K562 (cell line): ENCODE results near the gene CELA3A. TPM values are rescaled to one million over a fixed set of nuclear protein-coding genes. Genes with fewer than 3 reads are reported as not detected.
A peak's percentile ranks its signal among the peaks of the same experiment; 100 is the strongest.

Source experiments
- ARID3A ChIP-seq: IDR thresholded peaks from 2 replicates; pipeline ENCODE4 v1.6.1; 2012; ENCODE audit warnings: low read depth, low read length, improper control_type of control experiment, borderline replicate concordance
- ASH1L ChIP-seq: fragments of 450-650 bp; IDR thresholded peaks from 2 replicates; pipeline ENCODE4 v1.6.1; 2018; ENCODE audit warnings: borderline replicate concordance, mild to moderate bottlenecking, low read depth; ENCODE audit not compliant: partially characterized antibody
- CCNT2 ChIP-seq: IDR thresholded peaks from 2 replicates; pipeline ENCODE4 v1.6.1; 2011; ENCODE audit warnings: borderline replicate concordance, low read depth, mild to moderate bottlenecking, moderate library complexity, mixed read lengths, low read length; ENCODE audit not compliant: insufficient read length; ENCODE audit errors: extremely low read depth
- FOXK1 ChIP-seq: sonication (generic); formaldehyde crosslinking; IDR thresholded peaks from 2 replicates; pipeline ENCODE4 v1.8.0; 2022; ENCODE audit warnings: missing genetic modification reagents, mild to moderate bottlenecking, borderline replicate concordance
- GTF3C2 ChIP-seq: IDR thresholded peaks from 3 replicates; pipeline ENCODE4 v1.6.1; 2011; ENCODE audit warnings: borderline replicate concordance, mild to moderate bottlenecking, moderate library complexity; ENCODE audit not compliant: insufficient read length; ENCODE audit errors: extremely low read depth
- HLTF ChIP-seq: fragments of 450-650 bp; IDR thresholded peaks from 2 replicates; pipeline ENCODE4 v1.6.1; 2016
- MECOM ChIP-seq: fragments of 250-450 bp; sonication (Bioruptor Pico); IDR thresholded peaks from 2 replicates; pipeline ENCODE4 v1.8.0; 2022; ENCODE audit warnings: inconsistent platforms
- NFIX ChIP-seq: fragments of 250-450 bp; sonication (Bioruptor Pico); IDR thresholded peaks from 2 replicates; pipeline ENCODE4 v1.4.0; 2020; ENCODE audit warnings: low read depth, mild to moderate bottlenecking, moderate library complexity
- NR1H2 ChIP-seq: sonication (generic); formaldehyde crosslinking; IDR thresholded peaks from 2 replicates; pipeline ENCODE4 v1.4.0; 2020; ENCODE audit warnings: mild to moderate bottlenecking, missing genetic modification reagents
- PCBP1 ChIP-seq: fragments of 200-400 bp; formaldehyde crosslinking; IDR thresholded peaks from 2 replicates; pipeline ENCODE4 v1.6.1; 2018; ENCODE audit warnings: mild to moderate bottlenecking, low read depth, low read length; ENCODE audit not compliant: poor library complexity, severe bottlenecking
- RFX7 ChIP-seq: fragments of 250-450 bp; sonication (Bioruptor Pico); IDR thresholded peaks from 2 replicates; pipeline ENCODE4 v1.5.1; 2021; ENCODE audit warnings: mild to moderate bottlenecking
- SP2 ChIP-seq: IDR thresholded peaks from 2 replicates; pipeline ENCODE4 v1.6.1; 2011; ENCODE audit warnings: mild to moderate bottlenecking, low read depth, low read length, moderate library complexity; ENCODE audit not compliant: poor library complexity, severe bottlenecking; ENCODE audit errors: extremely low read depth
- TCF7 ChIP-seq: sonication (generic); IDR thresholded peaks from 2 replicates; pipeline ENCODE4 v1.6.1; 2016; ENCODE audit warnings: antibody characterized with exemption, borderline replicate concordance
- TFE3 ChIP-seq: fragments of 450-650 bp; formaldehyde crosslinking; IDR thresholded peaks from 2 replicates; pipeline ENCODE4 v1.4.0; 2020; ENCODE audit warnings: mild to moderate bottlenecking, mixed read lengths
- THRAP3 ChIP-seq: fragments of 450-650 bp; IDR thresholded peaks from 2 replicates; pipeline ENCODE4 v1.6.1; 2016; ENCODE audit warnings: mild to moderate bottlenecking, inconsistent platforms, borderline replicate concordance
- TRIM28 ChIP-seq: fragments of 450-650 bp; IDR thresholded peaks from 2 replicates; pipeline ENCODE4 v1.6.1; 2017
- ZBTB12 ChIP-seq: fragments of 250-450 bp; sonication (Bioruptor Pico); IDR thresholded peaks from 2 replicates; pipeline ENCODE4 v1.4.0; 2020
- ZNF707 ChIP-seq: fragments of 250-450 bp; sonication (Bioruptor Pico); conservative IDR thresholded peaks from 2 replicates; pipeline ENCODE4 v1.8.0; 2022; ENCODE audit warnings: inconsistent platforms, mild to moderate bottlenecking, moderate library complexity
- polyA plus RNA-seq, 8 experiments: library from polyadenylated mRNA; depleted of rRNA in 4 of 8; stranded (reverse) in 5 of 8; unstranded in 3 of 8; fragments of >200 nt; fragmentation: Nextera tagmentation in 2 of 8; fragmentation: Illumina TruSeq in 1 of 8; extraction: Ambion mirVana in 2 of 8; extraction: Trizol in 1 of 8; gene quantifications; 2 replicates each; pipeline versions ENCODE4 v1.2.1 to v1.2.3, GENCODE V29; 2011 to 2014; ENCODE audit warnings: inconsistent platforms in 1 of 8, missing spikeins in 1 of 8
- total RNA-seq, 7 experiments: library from RNA; depleted of rRNA in 6 of 7; stranded (reverse); fragments of >200 nt in 6 of 7; fragmentation: Illumina TruSeq in 2 of 7; extraction: Trizol in 2 of 7; gene quantifications; 2 replicates each; pipeline versions ENCODE4 v1.2.1 to v1.2.3, GENCODE V29; 2011 to 2021; ENCODE audit warnings: low replicate concordance in 1 of 7

Gene CELA3A
- total and polyA plus RNA-seq, 9 of the 15 experiments (the other 6 are each of a cell fraction or from before 2014, with no cell fraction given), result 5.4 TPM; not detected in 8

- TF ChIP-seq TFE3 (CRISPR knock-in tag) (no peak), TRIM28 (no peak), THRAP3 (peak; percentile 90; the same call in 1 of the 2 replicates), GTF3C2 (no peak), SP2 (peak; percentile 71), TCF7 (peak; percentile 91; the same call in 1 of the 2 replicates), CCNT2 (peak; percentile 74), ARID3A (peak; percentile 91), ZNF707 (CRISPR knock-in tag) (no peak), MECOM (CRISPR knock-in tag) (no peak), NFIX (CRISPR knock-in tag) (no peak; the same call in 1 of the 2 replicates), RFX7 (CRISPR knock-in tag) (no peak), HLTF (peak; percentile 12), ZBTB12 (CRISPR knock-in tag) (no peak), PCBP1 (no peak), ASH1L (no peak), NR1H2 (CRISPR knock-in tag) (peak; percentile 91), FOXK1 (no peak; the same call in 1 of the 2 replicates)
Measured at GRCh38 chr1:22025368-22026155, 24.1 kb downstream of the CELA3A start (continued).
